ENCODE results near the gene PET100. TPM values are rescaled to one million over a fixed set of nuclear protein-coding genes. Genes with fewer than 3 reads are reported as not detected.

The PET100 gene
- polyA plus RNA-seq, 1 donor (not counting 4 experiments of a cell fraction or from before 2014, with no cell fraction given), result 85.8 TPM

DNA sequence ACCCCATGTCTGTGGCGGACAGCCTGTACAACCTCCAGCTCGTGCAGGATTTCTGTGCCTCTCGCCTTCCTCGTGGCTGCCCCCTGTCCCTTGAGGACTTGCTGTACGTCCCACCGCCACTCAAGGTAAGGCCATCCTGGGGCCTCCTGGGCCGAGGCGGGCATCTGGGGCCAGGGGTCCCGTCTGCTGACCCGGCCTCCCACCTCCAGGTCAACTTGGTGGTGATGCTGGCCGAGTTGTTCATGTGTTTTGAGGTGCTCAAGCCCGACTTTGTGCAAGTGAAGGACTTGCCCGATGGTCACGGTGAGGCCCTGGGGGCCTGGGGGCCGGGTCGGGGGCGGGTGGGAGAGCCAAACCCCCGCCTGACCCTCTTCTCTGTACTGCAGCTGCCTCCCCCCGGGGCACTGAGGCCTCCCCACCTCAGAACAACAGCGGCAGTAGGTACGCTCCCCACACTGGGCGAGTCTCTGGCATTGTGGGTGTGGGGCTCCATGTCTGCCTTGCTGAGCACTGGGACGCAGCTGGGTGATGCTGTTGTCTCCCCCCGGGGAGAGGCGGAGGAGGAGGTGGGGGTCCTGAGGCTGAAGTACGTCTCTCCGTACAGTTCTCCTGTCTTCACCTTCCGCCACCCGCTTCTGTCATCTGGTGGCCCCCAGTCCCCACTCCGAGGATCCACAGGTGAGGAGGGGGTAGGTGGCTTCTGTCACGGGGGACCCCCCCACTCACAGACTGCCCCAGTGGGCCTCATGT, 18.9 kb upstream of the PET100 start:
- H2AFZ ChIP-seq (ENCODE audit: control insufficient read depth, low read length), result no peak overlapping the region
- dilution Hi-C loops (cut with MboI; ENCODE audit: extremely low pct_ligation_motif_present, low sequenced_read_pairs), result no loop called here
- H4K20me1 ChIP-seq (ENCODE audit: control insufficient read depth, extremely low read depth, insufficient read depth, low read length), result no peaks in the 10 kb centered on the region
- no peaks in the 10 kb centered on the region for H3K79me2 ChIP-seq (ENCODE audit: control insufficient read depth, insufficient read depth, low read length)
- FAIRE-seq, result no peak
- H3K4me3 ChIP-seq (ENCODE audit: control insufficient read depth in 2 of 3, extremely low read depth in 1 of 3, insufficient read depth in 2 of 3, low read depth in 1 of 3, low read length in 3 of 3), result no peak overlapping the region
- H3K36me3 ChIP-seq (ENCODE audit: control insufficient read depth in 2 of 2, extremely low read depth in 1 of 2, insufficient read depth in 2 of 2, low read length in 2 of 2), result peaks cover 13 to 18% of the 10 kb centered on the region in 2 experiments
- H3K9me3 ChIP-seq (ENCODE audit: control insufficient read depth, low read depth, low read length), result no peaks in the 10 kb centered on the region
- H3K9me1 ChIP-seq (ENCODE audit: control insufficient read depth, extremely low read depth, insufficient read depth, low read length), result no peaks in the 10 kb centered on the region
- H3K27ac ChIP-seq (ENCODE audit: control insufficient read depth, insufficient read depth, low read length), result no peak overlapping the region
- DNase-seq (ENCODE audit: low read depth, low spot score), result no peak
- H3K27me3 ChIP-seq (ENCODE audit: control insufficient read depth, extremely low read depth, insufficient read depth, low read length), result no peaks in the 10 kb centered on the region
- no peak overlapping the region for H3K9ac ChIP-seq (ENCODE audit: control insufficient read depth, extremely low read depth, insufficient read depth, low read length)
- H3K4me2 ChIP-seq (ENCODE audit: control insufficient read depth, extremely low read depth, insufficient read depth, low read depth, low read length), result no peak overlapping the region
- TF ChIP-seq EZH2 (IDR thresholded peaks at IDR 0.05; ENCODE audit: low read length), result no peak
- H3K4me1 ChIP-seq (ENCODE audit: control insufficient read depth, extremely low read depth, insufficient read depth, low read length), result no peaks in the 10 kb centered on the region

GRCh38 chr19:7611541-7612279, 17.9 kb upstream of the PET100 start:
- no peaks in the 10 kb centered on the region for H3K9me3 ChIP-seq (ENCODE audit: control insufficient read depth, low read depth, low read length)
- no peaks in the 10 kb centered on the region for H3K9me1 ChIP-seq (ENCODE audit: control insufficient read depth, extremely low read depth, insufficient read depth, low read length)
- peaks cover 13 to 16% of the 10 kb centered on the region in 2 experiments for H3K36me3 ChIP-seq (ENCODE audit: control insufficient read depth in 2 of 2, extremely low read depth in 1 of 2, insufficient read depth in 2 of 2, low read length in 2 of 2)
- H3K27ac ChIP-seq (ENCODE audit: control insufficient read depth, insufficient read depth, low read length), result no peak overlapping the region
- H4K20me1 ChIP-seq (ENCODE audit: control insufficient read depth, extremely low read depth, insufficient read depth, low read length), result no peaks in the 10 kb centered on the region
- TF ChIP-seq CTCF (optimal IDR thresholded peaks at IDR 0.05 in 1 of 3, IDR thresholded peaks at IDR 0.05 in 1 of 3, conservative IDR thresholded peaks at IDR 0.05 in 1 of 3; ENCODE audit: extremely low read depth in 1 of 3, insufficient read depth in 2 of 3, low read length in 3 of 3) (no peak), EZH2 (IDR thresholded peaks at IDR 0.05; ENCODE audit: low read length) (no peak)
- H3K9ac ChIP-seq (ENCODE audit: control insufficient read depth, extremely low read depth, insufficient read depth, low read length), result no peak overlapping the region
- FAIRE-seq (no peak), DNase-seq (ENCODE audit: low read depth, low spot score) (no peak)
- no peak overlapping the region for H3K4me2 ChIP-seq (ENCODE audit: control insufficient read depth, extremely low read depth, insufficient read depth, low read depth, low read length)
- H3K27me3 ChIP-seq (ENCODE audit: control insufficient read depth, extremely low read depth, insufficient read depth, low read length), result no peaks in the 10 kb centered on the region
- no peaks in the 10 kb centered on the region for H3K4me1 ChIP-seq (ENCODE audit: control insufficient read depth, extremely low read depth, insufficient read depth, low read length)
- dilution Hi-C loops (cut with MboI; ENCODE audit: extremely low pct_ligation_motif_present, low sequenced_read_pairs), result no loop called here
- H3K4me3 ChIP-seq (ENCODE audit: control insufficient read depth in 2 of 3, extremely low read depth in 1 of 3, insufficient read depth in 2 of 3, low read depth in 1 of 3, low read length in 3 of 3), result no peak overlapping the region
- no peaks in the 10 kb centered on the region for H3K79me2 ChIP-seq (ENCODE audit: control insufficient read depth, insufficient read depth, low read length)
- H2AFZ ChIP-seq (ENCODE audit: control insufficient read depth, low read length), result no peak overlapping the region
